Nephron (organoid): ENCODE data around the gene CBFB.

Source experiments
- H3K27ac Mint-ChIP-seq, 3 experiments: 2 replicates each; pipeline ENCODE4 v1.8.0; 2020; ENCODE audit warnings: mixed read lengths in 3 of 3, mild to moderate bottlenecking in 2 of 3, moderate library complexity in 1 of 3
- H3K27me3 Mint-ChIP-seq: 2 replicates; pipeline ENCODE4 v1.8.0; 2021; ENCODE audit warnings: low read depth, mild to moderate bottlenecking, moderate library complexity, mixed read lengths
- H3K36me3 Mint-ChIP-seq: 2 replicates; pipeline ENCODE4 v1.8.0; 2020; ENCODE audit warnings: low read depth, mixed read lengths
- H3K4me1 Mint-ChIP-seq: 2 replicates; pipeline ENCODE4 v1.8.0; 2020; ENCODE audit warnings: mixed read lengths
- H3K4me3 Mint-ChIP-seq, 3 experiments: 2 replicates each; pipeline ENCODE4 v1.8.0; 2020; ENCODE audit warnings: mild to moderate bottlenecking in 3 of 3, mixed read lengths in 3 of 3, moderate library complexity in 2 of 3
- H3K9me3 Mint-ChIP-seq: 2 replicates; pipeline ENCODE4 v1.8.0; 2020; ENCODE audit warnings: mixed read lengths
- TF ChIP-seq, protein P1 (sequence below), 3 experiments: fragments of 200-600 bp; sonication (generic); IDR thresholded peaks; one replicate each; pipeline ENCODE4 v1.5.0; 2021; ENCODE audit warnings: antibody characterized with exemption in 3 of 3; ENCODE audit not compliant: unreplicated experiment in 3 of 3

Gene CBFB

DNA sequence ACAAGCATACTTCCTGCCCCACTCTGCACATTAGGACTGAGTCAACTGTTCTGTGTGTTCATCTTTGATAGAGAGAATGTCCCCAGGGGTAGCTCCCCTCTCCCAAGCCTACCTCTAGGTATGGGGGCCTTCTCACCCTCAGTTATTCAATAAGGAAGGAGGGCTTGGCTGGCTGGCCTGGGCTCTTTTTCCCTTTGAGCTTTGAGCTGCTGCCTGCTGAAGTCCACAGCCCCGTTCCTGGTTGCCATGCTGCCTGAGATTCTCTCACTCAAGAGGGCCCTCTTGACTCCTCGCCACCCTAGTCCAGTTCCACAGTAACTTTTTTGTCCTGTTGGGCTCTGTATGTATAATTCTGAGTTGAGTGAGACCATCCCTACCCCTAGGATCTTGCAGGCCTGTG is 116.8 kb downstream of the CBFB start:
- Mint-ChIP-seq H3K4me3 (no peak overlapping the region), H3K27ac (no peak overlapping the region), H3K9me3 (no peaks in the 10 kb centered on the region), H3K4me1 (peaks cover 11% of the 10 kb centered on the region), H3K27me3 (no peaks in the 10 kb centered on the region), H3K36me3 (peaks cover 73% of the 10 kb centered on the region)
- TF ChIP-seq, protein P1, sequence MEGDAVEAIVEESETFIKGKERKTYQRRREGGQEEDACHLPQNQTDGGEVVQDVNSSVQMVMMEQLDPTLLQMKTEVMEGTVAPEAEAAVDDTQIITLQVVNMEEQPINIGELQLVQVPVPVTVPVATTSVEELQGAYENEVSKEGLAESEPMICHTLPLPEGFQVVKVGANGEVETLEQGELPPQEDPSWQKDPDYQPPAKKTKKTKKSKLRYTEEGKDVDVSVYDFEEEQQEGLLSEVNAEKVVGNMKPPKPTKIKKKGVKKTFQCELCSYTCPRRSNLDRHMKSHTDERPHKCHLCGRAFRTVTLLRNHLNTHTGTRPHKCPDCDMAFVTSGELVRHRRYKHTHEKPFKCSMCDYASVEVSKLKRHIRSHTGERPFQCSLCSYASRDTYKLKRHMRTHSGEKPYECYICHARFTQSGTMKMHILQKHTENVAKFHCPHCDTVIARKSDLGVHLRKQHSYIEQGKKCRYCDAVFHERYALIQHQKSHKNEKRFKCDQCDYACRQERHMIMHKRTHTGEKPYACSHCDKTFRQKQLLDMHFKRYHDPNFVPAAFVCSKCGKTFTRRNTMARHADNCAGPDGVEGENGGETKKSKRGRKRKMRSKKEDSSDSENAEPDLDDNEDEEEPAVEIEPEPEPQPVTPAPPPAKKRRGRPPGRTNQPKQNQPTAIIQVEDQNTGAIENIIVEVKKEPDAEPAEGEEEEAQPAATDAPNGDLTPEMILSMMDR (IDR thresholded peaks at IDR 0.05; ENCODE audit: unreplicated experiment in 3 of 3), result no peak

GRCh38 chr16:67146523-67147357 is 117.8 kb downstream of the CBFB start:
- Mint-ChIP-seq H3K9me3 (no peaks in the 10 kb centered on the region), H3K27me3 (peaks cover 9% of the 10 kb centered on the region), H3K4me1 (peaks cover 19% of the 10 kb centered on the region), H3K4me3 (peak overlapping the region in 2 of 3 experiments; percentile 46 to 51), H3K27ac (peak overlapping the region in 1 of 3 experiments; percentile 39), H3K36me3 (peaks cover 66% of the 10 kb centered on the region)
- TF ChIP-seq, protein P1 (IDR thresholded peaks at IDR 0.05; ENCODE audit: unreplicated experiment in 3 of 3), result no peak

GRCh38 chr16:67147437-67148140 is 118.6 kb downstream of the CBFB start:
- Mint-ChIP-seq H3K4me3 (no peak overlapping the region), H3K27me3 (peaks cover 13% of the 10 kb centered on the region), H3K36me3 (peaks cover 58% of the 10 kb centered on the region), H3K4me1 (peaks cover 20% of the 10 kb centered on the region), H3K9me3 (no peaks in the 10 kb centered on the region), H3K27ac (no peak overlapping the region)
- TF ChIP-seq, protein P1 (IDR thresholded peaks at IDR 0.05; ENCODE audit: unreplicated experiment in 3 of 3), result no peak

DNA sequence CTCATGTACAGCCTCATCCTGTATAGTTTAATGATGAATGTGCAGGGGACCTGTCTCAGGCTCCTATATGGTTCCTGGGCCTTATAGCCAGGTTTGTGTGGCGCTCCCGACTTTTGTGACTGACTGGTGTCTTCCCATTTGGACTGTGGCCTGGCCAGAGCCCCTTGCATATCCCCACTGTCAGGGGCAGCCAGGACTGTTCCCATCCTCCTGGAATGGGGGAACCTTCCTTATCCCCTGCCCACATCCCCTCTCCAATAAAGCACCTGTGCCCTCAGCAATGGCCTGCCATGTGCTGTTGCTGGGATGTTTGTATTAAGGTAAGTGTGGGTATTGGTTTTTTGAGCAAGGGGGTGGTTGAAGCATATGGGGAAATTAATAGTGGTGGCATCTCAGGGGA is 119.3 kb downstream of the CBFB start:
- TF ChIP-seq, protein P1 (IDR thresholded peaks at IDR 0.05; ENCODE audit: unreplicated experiment in 3 of 3), result no peak
- Mint-ChIP-seq H3K4me1 (peaks cover 20% of the 10 kb centered on the region), H3K9me3 (no peaks in the 10 kb centered on the region), H3K27ac (peak overlapping the region in 2 of 3 experiments; percentile 68 to 70), H3K27me3 (peaks cover 20% of the 10 kb centered on the region), H3K4me3 (peak overlapping the region; percentile 31 to 81 (median 79)), H3K36me3 (peaks cover 53% of the 10 kb centered on the region)

GRCh38 chr16:67148656-67149275 is 119.8 kb downstream of the CBFB start:
- Mint-ChIP-seq H3K4me1 (peaks cover 20% of the 10 kb centered on the region), H3K36me3 (peaks cover 49% of the 10 kb centered on the region), H3K4me3 (peak overlapping the region; percentile 71 to 81 (median 79)), H3K27me3 (peaks cover 25% of the 10 kb centered on the region), H3K27ac (peak overlapping the region in 2 of 3 experiments; percentile 68 to 70), H3K9me3 (no peaks in the 10 kb centered on the region)
- TF ChIP-seq, protein P1 (IDR thresholded peaks at IDR 0.05; ENCODE audit: unreplicated experiment in 3 of 3), result no peak
